Hepatocyte (in vitro differentiated cells): Measurements from ENCODE around the gene DTNA.

Experiments used
- CTCF ChIP-seq: fragments of 200-600 bp; sonication (generic); IDR thresholded peaks from 2 replicates; pipeline ENCODE4 v1.5.1; 2016; ENCODE audit warnings: antibody characterized with exemption, mild to moderate bottlenecking; ENCODE audit not compliant: poor library complexity
- EZH2 ChIP-seq: fragments of 200-600 bp; sonication (generic); IDR thresholded peaks from 2 replicates; pipeline ENCODE4 v1.6.1; 2016; ENCODE audit warnings: antibody characterized with exemption, mild to moderate bottlenecking, borderline replicate concordance

- TF ChIP-seq CTCF (no peak), EZH2 (no peak)
These were observed 165.1 kb downstream of the DTNA start for GRCh38 chr18:34875150-34875549.
